Loucy (cell line): ENCODE measurements around the gene ACHE.
"Not testable (repeated sequence)": the region's sequence is repeated elsewhere in the genome, so short reads cannot be mapped to it uniquely, and the experiment has no call there.

ENCODE experiments used
- H2AFZ ChIP-seq: fragments of 200-600 bp; sonication (generic); 2 replicates; pipeline ENCODE4 v1.6.0; 2016; ENCODE audit warnings: antibody characterized with exemption, mild to moderate bottlenecking, low read length, moderate library complexity
- H3F3A ChIP-seq: fragments of 200-600 bp; 2 replicates; pipeline ENCODE4 v1.6.0; 2016; ENCODE audit warnings: antibody characterized with exemption, low read depth, mild to moderate bottlenecking
- H3K27me3 ChIP-seq: fragments of 200-600 bp; sonication (generic); 2 replicates; pipeline ENCODE4 v1.6.1; 2014; ENCODE audit warnings: low read length, mild to moderate bottlenecking; ENCODE audit not compliant: insufficient read depth, poor library complexity, severe bottlenecking
- H3K36me3 ChIP-seq: fragments of 200-600 bp; sonication (generic); 2 replicates; pipeline ENCODE4 v1.6.1; 2016; ENCODE audit warnings: low read length; ENCODE audit not compliant: insufficient read depth
- H3K4me1 ChIP-seq: fragments of 200-600 bp; sonication (generic); 2 replicates; pipeline ENCODE4 v1.5.1; 2014; ENCODE audit warnings: low read length, mild to moderate bottlenecking; ENCODE audit not compliant: insufficient read depth, poor library complexity, severe bottlenecking
- H3K4me2 ChIP-seq: fragments of 200-600 bp; sonication (generic); 2 replicates; pipeline ENCODE4 v1.6.0; 2014; ENCODE audit warnings: antibody characterized with exemption, low read length, low read depth, mild to moderate bottlenecking; ENCODE audit not compliant: poor library complexity, severe bottlenecking
- H3K4me3 ChIP-seq: fragments of 200-600 bp; sonication (generic); 2 replicates; pipeline ENCODE4 v1.5.1; 2014; ENCODE audit warnings: low read length, mild to moderate bottlenecking, mixed read lengths; ENCODE audit not compliant: poor library complexity, severe bottlenecking
- H3K79me2 ChIP-seq: fragments of 200-600 bp; sonication (generic); 2 replicates; pipeline ENCODE4 v1.6.1; 2014; ENCODE audit warnings: low read length; ENCODE audit not compliant: insufficient read depth
- H3K9ac ChIP-seq: fragments of 200-600 bp; sonication (generic); 2 replicates; pipeline ENCODE4 v1.6.0; 2014; ENCODE audit warnings: mild to moderate bottlenecking, low read depth, low read length, moderate library complexity; ENCODE audit not compliant: poor library complexity, severe bottlenecking
- H3K9me2 ChIP-seq: fragments of 200-600 bp; sonication (generic); replicated peaks from 2 replicates; pipeline ENCODE4 v1.6.1; 2016; ENCODE audit warnings: low read depth, low read length, mixed read lengths
- H3K9me3 ChIP-seq: fragments of 200-600 bp; sonication (generic); 2 replicates; pipeline ENCODE4 v1.6.1; 2014; ENCODE audit warnings: mild to moderate bottlenecking, antibody characterized with exemption, low read length, low read depth; ENCODE audit not compliant: insufficient read depth
- H4K20me1 ChIP-seq: fragments of 200-600 bp; sonication (generic); 2 replicates; pipeline ENCODE4 v1.6.0; 2014; ENCODE audit warnings: antibody characterized with exemption, low read length, mild to moderate bottlenecking; ENCODE audit not compliant: insufficient read depth, poor library complexity, severe bottlenecking
- EZH2phosphoT487 ChIP-seq: fragments of 200-600 bp; IDR thresholded peaks from 2 replicates; pipeline ENCODE4 v1.6.1; 2018; ENCODE audit warnings: antibody characterized with exemption, mild to moderate bottlenecking, moderate library complexity, borderline replicate concordance
- TF ChIP-seq, protein P1 (sequence below): fragments of 200-600 bp; sonication (generic); conservative IDR thresholded peaks from 2 replicates; pipeline ENCODE4 v1.5.1; 2014; ENCODE audit warnings: mild to moderate bottlenecking, antibody characterized with exemption, low read length

The ACHE gene

DNA sequence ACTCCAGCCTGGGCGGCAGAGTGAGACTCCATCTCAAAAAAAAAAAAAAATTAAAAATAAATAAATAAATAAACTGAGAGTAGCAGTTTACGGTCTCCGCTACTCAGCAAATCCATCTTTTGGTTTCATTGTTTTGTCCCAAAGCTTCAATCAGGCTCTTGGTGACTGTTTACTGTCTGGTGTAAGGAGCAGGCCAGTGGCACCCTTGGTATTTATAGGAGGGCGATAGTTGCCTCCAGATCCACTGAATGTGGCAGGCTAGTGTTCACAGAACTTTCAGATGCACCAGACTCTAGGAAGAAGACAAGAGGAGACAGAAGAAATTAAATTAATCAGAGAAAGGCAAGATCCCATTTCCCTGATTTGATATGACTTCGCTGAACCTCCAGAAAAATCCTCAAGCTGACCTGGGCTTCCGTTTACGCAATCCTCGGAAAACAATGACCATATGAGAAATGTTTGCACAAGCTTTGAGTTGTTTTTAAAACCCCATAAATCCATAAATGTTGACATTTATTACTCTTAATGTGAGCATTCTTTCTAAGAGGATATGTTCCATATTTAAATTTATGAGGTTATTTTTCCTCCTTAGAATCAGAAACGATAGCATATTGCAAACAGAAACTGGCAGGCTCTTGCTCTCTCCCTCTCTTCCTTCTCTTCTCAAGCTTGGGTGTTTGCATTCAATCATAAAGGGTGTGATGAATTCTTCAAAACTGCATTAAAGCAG, 46.5 kb upstream of the ACHE start:
- no peak overlapping the region for H3K4me2 ChIP-seq

DNA sequence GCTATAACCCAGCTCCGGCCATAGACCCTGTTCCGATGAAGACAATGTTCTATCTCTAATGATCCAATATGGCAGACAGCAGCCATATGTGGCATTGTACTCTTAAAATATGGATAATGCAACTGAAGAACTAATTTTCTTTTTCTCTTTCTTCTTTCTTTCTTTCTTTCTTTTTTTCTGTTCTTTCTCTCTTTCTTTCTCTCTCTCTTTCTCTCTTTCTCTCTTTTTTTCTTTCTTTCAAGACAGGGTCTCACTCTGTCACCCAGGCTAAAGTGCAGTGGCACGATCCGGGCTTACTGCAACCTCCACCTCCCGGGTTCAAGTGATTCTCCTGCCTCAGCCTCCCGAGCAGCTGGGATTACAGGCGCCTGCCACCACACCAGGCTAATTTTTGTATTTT, 40.5 kb upstream of the ACHE start:
- H3K27me3 ChIP-seq = not testable (repeated sequence)

More for the DNA sequence above, 46.5 kb upstream of the ACHE start:
- no peaks in the 10 kb centered on the region for H3K9me2 ChIP-seq
- H3K27me3 ChIP-seq = no peaks in the 10 kb centered on the region
- TF ChIP-seq, protein P1, sequence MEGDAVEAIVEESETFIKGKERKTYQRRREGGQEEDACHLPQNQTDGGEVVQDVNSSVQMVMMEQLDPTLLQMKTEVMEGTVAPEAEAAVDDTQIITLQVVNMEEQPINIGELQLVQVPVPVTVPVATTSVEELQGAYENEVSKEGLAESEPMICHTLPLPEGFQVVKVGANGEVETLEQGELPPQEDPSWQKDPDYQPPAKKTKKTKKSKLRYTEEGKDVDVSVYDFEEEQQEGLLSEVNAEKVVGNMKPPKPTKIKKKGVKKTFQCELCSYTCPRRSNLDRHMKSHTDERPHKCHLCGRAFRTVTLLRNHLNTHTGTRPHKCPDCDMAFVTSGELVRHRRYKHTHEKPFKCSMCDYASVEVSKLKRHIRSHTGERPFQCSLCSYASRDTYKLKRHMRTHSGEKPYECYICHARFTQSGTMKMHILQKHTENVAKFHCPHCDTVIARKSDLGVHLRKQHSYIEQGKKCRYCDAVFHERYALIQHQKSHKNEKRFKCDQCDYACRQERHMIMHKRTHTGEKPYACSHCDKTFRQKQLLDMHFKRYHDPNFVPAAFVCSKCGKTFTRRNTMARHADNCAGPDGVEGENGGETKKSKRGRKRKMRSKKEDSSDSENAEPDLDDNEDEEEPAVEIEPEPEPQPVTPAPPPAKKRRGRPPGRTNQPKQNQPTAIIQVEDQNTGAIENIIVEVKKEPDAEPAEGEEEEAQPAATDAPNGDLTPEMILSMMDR = no peak
- H4K20me1 ChIP-seq = no peaks in the 10 kb centered on the region
- H3K79me2 ChIP-seq = no peaks in the 10 kb centered on the region
- no peak overlapping the region for H2AFZ ChIP-seq
- no peak overlapping the region for H3K4me3 ChIP-seq
- no peak overlapping the region for H3K9ac ChIP-seq
- H3K4me1 ChIP-seq = no peaks in the 10 kb centered on the region
- no peaks in the 10 kb centered on the region for H3F3A ChIP-seq
- no peaks in the 10 kb centered on the region for H3K36me3 ChIP-seq
- H3K9me3 ChIP-seq = no peaks in the 10 kb centered on the region

DNA sequence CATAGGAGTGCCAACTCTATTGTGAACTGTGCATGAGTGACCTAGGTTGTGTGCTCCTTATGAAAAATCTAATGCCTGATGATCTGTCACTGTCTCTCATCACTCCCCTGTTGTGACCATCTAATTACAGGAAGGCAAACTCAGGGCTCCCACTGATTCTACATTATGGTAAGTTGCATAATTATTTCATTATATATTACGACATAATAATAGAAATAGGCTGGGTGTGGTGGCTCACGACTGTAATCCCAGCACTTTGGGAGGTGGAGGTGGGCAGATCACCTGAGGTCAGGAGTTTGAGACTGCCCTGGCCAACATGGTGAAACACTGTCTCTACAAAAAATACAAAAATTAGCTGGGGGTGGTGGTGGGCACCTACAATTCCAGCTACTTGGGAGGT, 39.7 kb upstream of the ACHE start:
- not testable (repeated sequence) for H2AFZ ChIP-seq, H3F3A ChIP-seq, H3K79me2 ChIP-seq, H3K27me3 ChIP-seq, H3K4me3 ChIP-seq, H3K9me2 ChIP-seq, H3K9me3 ChIP-seq, H3K36me3 ChIP-seq, H3K9ac ChIP-seq, H3K4me1 ChIP-seq, H3K4me2 ChIP-seq, H4K20me1 ChIP-seq

More for the DNA sequence above, 40.5 kb upstream of the ACHE start:
- H3F3A ChIP-seq, H2AFZ ChIP-seq, H3K4me1 ChIP-seq, H3K36me3 ChIP-seq, H3K9me3 ChIP-seq, H3K9me2 ChIP-seq, H4K20me1 ChIP-seq, H3K9ac ChIP-seq, H3K79me2 ChIP-seq, H3K4me2 ChIP-seq, H3K4me3 ChIP-seq: not testable (repeated sequence)

DNA sequence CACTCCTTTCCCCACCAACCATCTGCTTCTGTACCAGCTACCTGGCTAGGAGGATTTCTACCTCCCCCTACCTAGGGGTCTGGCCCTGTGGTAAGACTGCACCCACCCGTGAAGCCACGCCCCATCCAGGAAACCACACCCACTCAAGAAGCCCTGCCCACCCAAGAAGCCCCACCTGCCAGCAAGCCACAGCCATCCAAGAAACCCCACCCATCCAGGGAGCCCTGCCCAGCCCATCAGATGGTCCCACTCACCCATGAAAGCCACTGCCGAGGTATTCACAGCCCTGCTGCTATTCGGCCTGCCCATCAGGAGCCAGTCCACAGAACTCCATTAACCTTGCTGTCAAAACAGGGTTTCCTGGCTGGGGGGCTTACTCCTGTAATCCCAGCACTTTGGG, 38.0 kb upstream of the ACHE start:
- no peaks in the 10 kb centered on the region for H3K9me2 ChIP-seq
- no peaks in the 10 kb centered on the region for H3K4me1 ChIP-seq
- no peaks in the 10 kb centered on the region for H3F3A ChIP-seq
- no peak overlapping the region for H2AFZ ChIP-seq
- no peaks in the 10 kb centered on the region for H3K36me3 ChIP-seq
- no peaks in the 10 kb centered on the region for H3K27me3 ChIP-seq
- TF ChIP-seq, protein P1 = no peak
- TF ChIP-seq EZH2phosphoT487 = no peak
- H3K4me3 ChIP-seq = no peak overlapping the region
- no peak overlapping the region for H3K9ac ChIP-seq
- no peaks in the 10 kb centered on the region for H4K20me1 ChIP-seq
- H3K4me2 ChIP-seq = no peak overlapping the region
- no peaks in the 10 kb centered on the region for H3K9me3 ChIP-seq
- H3K79me2 ChIP-seq = no peaks in the 10 kb centered on the region
